Lung (tissue), 12 donors: ENCODE results near the gene CSNK1G1. TPM values are rescaled to one million over a fixed set of nuclear protein-coding genes. Genes with fewer than 3 reads are reported as not detected.

Experiments used
- ATAC-seq: fragments of 200-7000 bp; cut with Tn5 transposase; one replicate; pipeline ENCODE4 v1.9.1; 2020; ENCODE audit warnings: moderate number of reproducible peaks; ENCODE audit not compliant: insufficient read depth, low FRiP score
- DNase-seq, 3 donors: peaks; one replicate each; pipeline ENCODE4 v3.0.0-alpha.2; 2013 to 2017
- H3K27ac ChIP-seq, 2 donors: one replicate each; pipeline ENCODE4 v1.5.1; 2013; ENCODE audit warnings: mild to moderate bottlenecking in 2 of 2, moderate library complexity in 2 of 2, control low read depth in 1 of 2, inconsistent platforms in 1 of 2, low read depth in 1 of 2, low read length in 1 of 2
- H3K27me3 ChIP-seq, 3 donors: one replicate each; pipeline ENCODE4 v1.5.1; 2013; ENCODE audit warnings: low read length in 2 of 3; ENCODE audit not compliant: control insufficient read depth in 3 of 3, insufficient read depth in 3 of 3
- H3K36me3 ChIP-seq, 4 donors: one replicate each; pipeline ENCODE4 v1.5.1; 2013; ENCODE audit warnings: low read length in 4 of 4, mild to moderate bottlenecking in 1 of 4, moderate library complexity in 1 of 4; ENCODE audit not compliant: control insufficient read depth in 4 of 4, insufficient read depth in 4 of 4
- H3K4me1 ChIP-seq, 5 donors: one replicate each; pipeline ENCODE4 v1.5.1; 2013; ENCODE audit warnings: low read length in 5 of 5, mild to moderate bottlenecking in 2 of 5, moderate library complexity in 1 of 5; ENCODE audit not compliant: control insufficient read depth in 5 of 5, insufficient read depth in 5 of 5
- H3K4me3 ChIP-seq: one replicate; pipeline ENCODE4 v1.5.1; 2013; ENCODE audit warnings: mild to moderate bottlenecking, control low read depth, moderate library complexity
- H3K9ac ChIP-seq, 2 donors: one replicate each; pipeline ENCODE4 v1.5.1; 2013; ENCODE audit warnings: low read length in 2 of 2, control low read depth in 1 of 2; ENCODE audit not compliant: insufficient read depth in 1 of 2
- H3K9me3 ChIP-seq, 4 donors: one replicate each; pipeline ENCODE4 v1.5.1; 2013; ENCODE audit warnings: low read length in 3 of 4, mild to moderate bottlenecking in 1 of 4, moderate library complexity in 1 of 4; ENCODE audit not compliant: control insufficient read depth in 4 of 4, insufficient read depth in 3 of 4
- CTCF ChIP-seq: IDR thresholded peaks from 2 replicates; pipeline ENCODE4 v1.5.1; 2012; ENCODE audit warnings: mild to moderate bottlenecking; ENCODE audit errors: control extremely low read depth, extremely low read depth
- WGBS, 2 donors: extraction: QIAGEN DNeasy Blood & Tissue Kit; methylation state at CpG; one replicate each; pipeline ENCODE4 v1.1.7; 2013; 5-methylcytosine and 5-hydroxymethylcytosine counted together
- polyA plus RNA-seq, 2 donors: library from polyadenylated mRNA; stranded (reverse); fragments of 200-250 nt; gene quantifications; one replicate each; pipeline ENCODE4 v1.2.1, GENCODE V29; 2013
- total RNA-seq, 2 donors: library from RNA; depleted of rRNA in 1 of 2; stranded (reverse); fragments of >200 nt in 1 of 2; gene quantifications; one replicate each; pipeline ENCODE4 v1.2.1, GENCODE V29; 2014 to 2021
- donor health status: control.
- donor health status: control.
- donor health status: Bipolar disorder and iron deficiency.
- donor health status: healthy.
- donor health status: DM: yes; HTN: yes; CAD: no.

The CSNK1G1 gene
- total and polyA plus RNA-seq, 4 donors: 3.0 to 50.4 (median 12.9) TPM

GRCh38 chr15:64233299-64233698, 122.7 kb downstream of the CSNK1G1 start:
- no peak for DNase-seq
- H3K4me3 ChIP-seq: no peak overlapping the region
- no peak for ATAC-seq
- no peaks in the 10 kb centered on the region for H3K27me3 ChIP-seq
- TF ChIP-seq CTCF: no peak
- H3K9me3 ChIP-seq: no peaks in the 10 kb centered on the region
- H3K4me1 ChIP-seq: peaks cover 0 to 3% (median 0%) of the 10 kb centered on the region in 5 donors
- 96 to 97% methylated on average over 4 of the region's 4 CpGs for WGBS, 2 donors
- no peak overlapping the region for H3K9ac ChIP-seq
- peaks cover 0 to 3% (median 0%) of the 10 kb centered on the region in 4 donors for H3K36me3 ChIP-seq
- no peak overlapping the region for H3K27ac ChIP-seq

GRCh38 chr15:64232400-64232799, 123.6 kb downstream of the CSNK1G1 start:
- Histone ChIP-seq H3K27me3 (no peaks in the 10 kb centered on the region), H3K36me3 (peaks cover 0 to 3% (median 0%) of the 10 kb centered on the region in 4 donors), H3K4me3 (no peak overlapping the region), H3K4me1 (peaks cover 0 to 3% (median 0%) of the 10 kb centered on the region in 5 donors), H3K9ac (no peak overlapping the region), H3K9me3 (no peaks in the 10 kb centered on the region), H3K27ac (no peak overlapping the region)
- no peak for TF ChIP-seq CTCF
- ATAC-seq (no peak), DNase-seq (no peak)
- 64 to 80% methylated on average over 1 of the region's 1 CpG for WGBS, 2 donors

- 89 to 95% methylated on average over 2 of the region's 2 CpGs for WGBS, 2 donors
- DNase-seq (no peak), ATAC-seq (no peak)
- no peaks in the 10 kb centered on the region for H3K9me3 ChIP-seq
- H3K9ac ChIP-seq: no peak overlapping the region
- no peak overlapping the region for H3K4me3 ChIP-seq
- no peaks in the 10 kb centered on the region for H3K27me3 ChIP-seq
- peaks cover 0 to 10% (median 3%) of the 10 kb centered on the region in 5 donors for H3K4me1 ChIP-seq
- peaks cover 0 to 3% (median 0%) of the 10 kb centered on the region in 4 donors for H3K36me3 ChIP-seq
- H3K27ac ChIP-seq: no peak overlapping the region
- TF ChIP-seq CTCF: no peak
Measured at GRCh38 chr15:64229129-64229724, 126.7 kb downstream of the CSNK1G1 start.

GRCh38 chr15:64225804-64226203, 130.2 kb downstream of the CSNK1G1 start:
- no peak for TF ChIP-seq CTCF
- WGBS, 2 donors: 92 to 99% methylated on average over 11 of the region's 11 CpGs
- Histone ChIP-seq H3K4me1 (peaks cover 0 to 18% (median 0%) of the 10 kb centered on the region in 5 donors), H3K27me3 (no peaks in the 10 kb centered on the region), H3K36me3 (peaks cover 0 to 3% (median 0%) of the 10 kb centered on the region in 4 donors), H3K9ac (no peak overlapping the region), H3K27ac (no peak overlapping the region), H3K9me3 (no peaks in the 10 kb centered on the region), H3K4me3 (no peak overlapping the region)
- DNase-seq: no peak
- no peak for ATAC-seq
